IMR-90 (cell line): ENCODE measurements around the gene SH2D4B. TPM values are rescaled to one million over a fixed set of nuclear protein-coding genes. Genes with fewer than 3 reads are reported as not detected.
A peak's percentile ranks its signal among the peaks of the same experiment; 100 is the strongest.

Source experiments
- ATAC-seq: fragments of 200-7000 bp; cut with Tn5 transposase; 2 replicates; pipeline ENCODE4 v1.9.1; 2020; ENCODE audit warnings: low read depth, mild to moderate bottlenecking, moderate library complexity
- BruUV-seq: library from RNA; stranded (reverse); fragments of 400-500 nt; replicated peaks from 2 replicates; lab custom pipeline; 2021; lab: Mats Ljungman, UMichigan
- CTCF ChIA-PET: fragments of 300-600 bp; formaldehyde crosslinking; extraction: SDS; loops from one replicate; lab custom pipeline; 2021; ENCODE audit warnings: antibody characterized with exemption; lab: Yijun Ruan, JAX
- POLR2A ChIA-PET: fragments of 300-600 bp; sonication (Branson Sonifier 250); formaldehyde crosslinking; loops from one replicate; lab custom pipeline; 2022; ENCODE audit warnings: antibody characterized with exemption; ENCODE audit not compliant: unreplicated experiment; lab: Charles Lee
- DNase-seq: peaks from one replicate; pipeline ENCODE4 v3.0.0; 2013
- H2AFZ ChIP-seq: replicated peaks from 2 replicates; pipeline ENCODE3; 2013; ENCODE audit warnings: low read length, mild to moderate bottlenecking; ENCODE audit not compliant: poor library complexity
- H2AK5ac ChIP-seq: 2 replicates; pipeline ENCODE4 v1.6.1; 2013; ENCODE audit warnings: low read depth, low read length, inconsistent platforms
- H2AK9ac ChIP-seq: replicated peaks from 2 replicates; pipeline ENCODE3; 2013; ENCODE audit warnings: mild to moderate bottlenecking, low read depth, low read length, moderate library complexity; ENCODE audit not compliant: poor library complexity
- H2BK120ac ChIP-seq: 2 replicates; pipeline ENCODE4 v1.6.1; 2013; ENCODE audit warnings: low read depth, low read length, inconsistent platforms
- H2BK15ac ChIP-seq: 3 replicates; pipeline ENCODE4 v1.6.1; 2013; ENCODE audit warnings: low read depth, low read length, inconsistent platforms
- H2BK20ac ChIP-seq: 2 replicates; pipeline ENCODE4 v1.6.1; 2013; ENCODE audit warnings: low read depth, mild to moderate bottlenecking, inconsistent platforms, low read length, moderate library complexity
- H2BK5ac ChIP-seq: 2 replicates; pipeline ENCODE4 v1.6.1; 2013; ENCODE audit warnings: mild to moderate bottlenecking, low read depth, low read length, inconsistent platforms; ENCODE audit not compliant: poor library complexity, severe bottlenecking
- H3K14ac ChIP-seq: replicated peaks from 2 replicates; pipeline ENCODE4 v1.6.1; 2013; ENCODE audit warnings: low read depth, low read length, inconsistent platforms
- H3K18ac ChIP-seq: 2 replicates; pipeline ENCODE4 v1.6.1; 2013; ENCODE audit warnings: low read depth, low read length, control low read depth
- H3K23ac ChIP-seq: 2 replicates; pipeline ENCODE4 v1.6.1; 2013; ENCODE audit warnings: low read depth, low read length, inconsistent platforms
- H3K27ac ChIP-seq: 2 replicates; pipeline ENCODE4 v1.5.1; 2013; ENCODE audit warnings: mild to moderate bottlenecking, control low read depth, low read length; ENCODE audit not compliant: insufficient read depth
- H3K27me3 ChIP-seq: 2 replicates; pipeline ENCODE4 v1.6.1; 2013; ENCODE audit warnings: low read length; ENCODE audit not compliant: control insufficient read depth, insufficient read depth
- H3K36me3 ChIP-seq: 2 replicates; pipeline ENCODE4 v1.6.1; 2013; ENCODE audit warnings: low read length, mixed read lengths; ENCODE audit not compliant: control insufficient read depth, insufficient read depth
- H3K4ac ChIP-seq: 2 replicates; pipeline ENCODE4 v1.6.1; 2013; ENCODE audit warnings: low read depth, low read length, inconsistent platforms
- H3K4me1 ChIP-seq: 2 replicates; pipeline ENCODE4 v1.6.1; 2013; ENCODE audit warnings: low read length, mixed read lengths; ENCODE audit not compliant: control insufficient read depth, insufficient read depth
- H3K4me2 ChIP-seq: 2 replicates; pipeline ENCODE4 v1.6.1; 2013; ENCODE audit warnings: low read depth, mild to moderate bottlenecking, control low read depth, low read length, moderate library complexity
- H3K4me3 ChIP-seq: 2 replicates; pipeline ENCODE4 v1.5.1; 2013; ENCODE audit warnings: low read depth, mild to moderate bottlenecking, control low read depth, low read length, moderate library complexity; ENCODE audit not compliant: insufficient read depth
- H3K56ac ChIP-seq: 2 replicates; pipeline ENCODE4 v1.6.1; 2013; ENCODE audit warnings: low read length, inconsistent platforms; ENCODE audit not compliant: insufficient read depth; ENCODE audit errors: extremely low read depth
- H3K79me1 ChIP-seq, 2 experiments: 2 replicates each; pipeline ENCODE4 v1.6.1; 2013; ENCODE audit warnings: low read length in 2 of 2, inconsistent platforms in 1 of 2, low read depth in 1 of 2
- H3K9ac ChIP-seq: 2 replicates; pipeline ENCODE4 v1.6.1; 2013; ENCODE audit warnings: low read depth, low read length, control low read depth
- H3K9me1 ChIP-seq: 2 replicates; pipeline ENCODE4 v1.6.1; 2013; ENCODE audit warnings: low read length, inconsistent platforms; ENCODE audit not compliant: insufficient read depth
- H3K9me3 ChIP-seq: 2 replicates; pipeline ENCODE4 v1.6.1; 2013; ENCODE audit warnings: low read length; ENCODE audit not compliant: control insufficient read depth, insufficient read depth
- H4K20me1 ChIP-seq: 2 replicates; pipeline ENCODE4 v1.6.1; 2013; ENCODE audit warnings: low read length, inconsistent platforms; ENCODE audit not compliant: insufficient read depth
- H4K5ac ChIP-seq: 2 replicates; pipeline ENCODE4 v1.6.1; 2013; ENCODE audit warnings: mild to moderate bottlenecking, low read depth, low read length, control low read depth
- H4K8ac ChIP-seq, 2 experiments: 2 replicates each; pipeline ENCODE4 v1.6.1; 2013; ENCODE audit warnings: low read depth in 2 of 2, low read length in 2 of 2, control low read depth in 1 of 2, inconsistent platforms in 1 of 2
- H4K91ac ChIP-seq: 2 replicates; pipeline ENCODE4 v1.6.1; 2013; ENCODE audit warnings: low read depth, low read length, inconsistent platforms; ENCODE audit not compliant: insufficient read depth
- CHD1 ChIP-seq: IDR thresholded peaks from 2 replicates; pipeline ENCODE4 v1.6.1; 2012; ENCODE audit warnings: low read depth, low read length, improper control_type of control experiment
- MAFK ChIP-seq: IDR thresholded peaks from 2 replicates; pipeline ENCODE4 v1.6.1; 2012; ENCODE audit warnings: low read depth, low read length, improper control_type of control experiment
- NFE2L2 ChIP-seq: fragments of 150-350 bp; IDR thresholded peaks from 2 replicates; pipeline ENCODE4 v1.6.1; 2016; ENCODE audit warnings: low read depth, mild to moderate bottlenecking, low read length
- POLR2A ChIP-seq: IDR thresholded peaks from 2 replicates; pipeline ENCODE4 v1.6.1; 2012; ENCODE audit warnings: mild to moderate bottlenecking, low read depth, low read length
- RAD21 ChIP-seq: IDR thresholded peaks from 2 replicates; pipeline ENCODE4 v1.6.1; 2012; ENCODE audit warnings: low read length, improper control_type of control experiment
- SMC3 ChIP-seq: fragments of 150-350 bp; IDR thresholded peaks from 2 replicates; pipeline ENCODE4 v1.6.1; 2016; ENCODE audit warnings: low read depth, mild to moderate bottlenecking, antibody characterized with exemption, low read length, moderate library complexity
- USF2 ChIP-seq: fragments of 150-350 bp; IDR thresholded peaks from 2 replicates; pipeline ENCODE4 v1.6.1; 2017; ENCODE audit warnings: mild to moderate bottlenecking, antibody characterized with exemption, low read length, low read depth
- WGBS, 2 experiments: methylation state at CpG; one replicate each; pipeline versions ENCODE4 v1.1.5 to v1.1.7; 2013; ENCODE audit warnings: missing lambda C conversion rate in 2 of 2; ENCODE audit not compliant: insufficient read length in 1 of 2; ENCODE audit errors: extremely low coverage in 2 of 2; 5-methylcytosine and 5-hydroxymethylcytosine counted together
- dilution Hi-C: fragments of 300-500 bp; cut with HindIII; formaldehyde crosslinking; loops from one replicate; pipeline ENCODE4 v1.14.3; 2018; ENCODE audit warnings: low sequenced_read_pairs; ENCODE audit not compliant: unreplicated experiment
- in situ Hi-C: fragments of 300-500 bp; cut with MboI; formaldehyde crosslinking; loops from 3 replicates; pipeline ENCODE4 v1.14.3; 2019; ENCODE audit warnings: low sequenced_read_pairs, inconsistent platforms, mixed read lengths
- intact Hi-C: fragments of 100-400 bp; cut with micrococcal nuclease; formaldehyde crosslinking; loops from 2 replicates; pipeline ENCODE4 v1.10.0; 2022
- polyA plus RNA-seq, 3 experiments: library from polyadenylated mRNA; depleted of rRNA; stranded (reverse); fragments of >200 nt; gene quantifications; 2 replicates each; pipeline ENCODE4 v1.2.3, GENCODE V29; 2012; ENCODE audit warnings: low replicate concordance in 1 of 3
- total RNA-seq: library from RNA; depleted of rRNA; stranded (reverse); fragments of >200 nt; gene quantifications from 2 replicates; pipeline ENCODE4 v1.2.3, GENCODE V29; 2012
- TF ChIP-seq, protein P1 (sequence below): fragments of 150-350 bp; IDR thresholded peaks from 2 replicates; pipeline ENCODE4 v1.6.1; 2016; ENCODE audit warnings: low read depth, mild to moderate bottlenecking, low read length, moderate library complexity, borderline replicate concordance

The SH2D4B gene
- total and polyA plus RNA-seq, 2 of the 4 experiments (the other 2 are of a cell fraction), result not detected

GRCh38 chr10:80506836-80507487 is 30.7 kb upstream of the SH2D4B start (continued):
- TF ChIP-seq MAFK, result no peak

DNA sequence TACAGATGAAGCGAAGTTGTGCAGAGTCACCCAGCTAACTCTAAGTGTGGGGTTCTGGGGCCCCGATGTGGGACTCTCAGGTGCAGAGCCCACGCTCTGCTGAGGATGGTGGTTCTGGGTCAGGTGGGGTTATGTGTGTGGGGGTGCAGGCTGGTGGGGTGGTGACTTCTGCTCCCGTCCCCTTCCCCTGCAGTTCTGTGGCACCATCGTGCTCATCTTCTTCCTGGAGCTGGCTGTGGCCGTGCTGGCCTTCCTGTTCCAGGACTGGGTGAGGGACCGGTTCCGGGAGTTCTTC is 28.6 kb upstream of the SH2D4B start:
- H3K9me3 ChIP-seq, result no peaks in the 10 kb centered on the region
- DNase-seq (no peak), ATAC-seq (no peak)
- peak overlapping the region; percentile 62 for H2AK9ac ChIP-seq
- H3K56ac ChIP-seq, result no peak overlapping the region
- H2AK5ac ChIP-seq, result peak overlapping the region; percentile 85
- H4K91ac ChIP-seq, result peak overlapping the region; percentile 55; the same call in 1 of the 2 replicates
- peak overlapping the region; percentile 49; the same call in 1 of the 3 replicates for H2BK15ac ChIP-seq
- peaks cover 4% of the 10 kb centered on the region; the same call in 1 of the 2 replicates for H4K20me1 ChIP-seq
- no TSS peak for BruUV-seq
- dilution Hi-C loops, result no loop called here
- ChIA-PET POLR2A (no interaction called here), CTCF (interaction anchor here (1.2 to 1.5 kb wide), 2 partner anchors 10 to 64 kb away, joined by 5 read pairs; no protein-coding TSS in a partner anchor)
- H2BK20ac ChIP-seq, result no peak overlapping the region
- H3K27me3 ChIP-seq, result no peaks in the 10 kb centered on the region
- peak overlapping the region; percentile 56; the same call in 1 of the 2 replicates for H2BK120ac ChIP-seq
- H3K9ac ChIP-seq, result no peak overlapping the region
- H3K27ac ChIP-seq, result peak overlapping the region; percentile 0; the same call in 1 of the 2 replicates
- H3K14ac ChIP-seq, result peak overlapping the region; percentile 64; the same call in 1 of the 2 replicates
- peak overlapping the region; percentile 80 for H3K4ac ChIP-seq
- no peak overlapping the region for H3K4me3 ChIP-seq
- H3K18ac ChIP-seq, result no peak overlapping the region
- no peak overlapping the region for H3K4me2 ChIP-seq
- no peak overlapping the region for H4K5ac ChIP-seq
- H3K36me3 ChIP-seq, result peaks cover 26% of the 10 kb centered on the region
- no peak overlapping the region for H3K23ac ChIP-seq
- TF ChIP-seq MAFK (no peak), POLR2A (no peak), NFE2L2 (no peak), RAD21 (no peak), SMC3 (no peak), USF2 (no peak), CHD1 (no peak)
- TF ChIP-seq, protein P1, sequence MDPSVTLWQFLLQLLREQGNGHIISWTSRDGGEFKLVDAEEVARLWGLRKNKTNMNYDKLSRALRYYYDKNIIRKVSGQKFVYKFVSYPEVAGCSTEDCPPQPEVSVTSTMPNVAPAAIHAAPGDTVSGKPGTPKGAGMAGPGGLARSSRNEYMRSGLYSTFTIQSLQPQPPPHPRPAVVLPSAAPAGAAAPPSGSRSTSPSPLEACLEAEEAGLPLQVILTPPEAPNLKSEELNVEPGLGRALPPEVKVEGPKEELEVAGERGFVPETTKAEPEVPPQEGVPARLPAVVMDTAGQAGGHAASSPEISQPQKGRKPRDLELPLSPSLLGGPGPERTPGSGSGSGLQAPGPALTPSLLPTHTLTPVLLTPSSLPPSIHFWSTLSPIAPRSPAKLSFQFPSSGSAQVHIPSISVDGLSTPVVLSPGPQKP, result no peak
- H3K9me1 ChIP-seq, result peaks cover 19% of the 10 kb centered on the region
- intact Hi-C loops, result no loop called here
- peaks cover 12 to 49% of the 10 kb centered on the region in 2 experiments for H3K79me1 ChIP-seq
- peak overlapping the region; percentile 53 for H2AFZ ChIP-seq
- peak overlapping the region; percentile 25 for H2BK5ac ChIP-seq
- 100% methylated on average over 1 of the region's 8 CpGs; no CpG with 5 or more reads in 1 of the 2 experiments for WGBS, 2 experiments
- in situ Hi-C loops, result no loop called here
- H3K4me1 ChIP-seq, result peaks cover 26% of the 10 kb centered on the region
- peak overlapping the region in 1 of 2 experiments; percentile 24; a peak in 2 of 4 replicates for H4K8ac ChIP-seq
